Stimulated activated CD4-positive, alpha-beta T cell treated with anti-CD3 and anti-CD28 coated beads, Interleukin-4, amount 100 ng/mL, for 48 hours (primary cell): Measurements from ENCODE around the gene EXOC4.

Experiments used
- DNase-seq, 2 donors: peaks; one replicate each; pipeline ENCODE4 v3.0.0-alpha.2; 2020; ENCODE audit warnings: low read depth in 2 of 2

Gene EXOC4

GRCh38 chr7:134031835-134032617 lies 779.1 kb downstream of the EXOC4 start:
- DNase-seq, result no peak

GRCh38 chr7:134034652-134035051 lies 781.8 kb downstream of the EXOC4 start:
- DNase-seq, result no peak

- DNase-seq, result no peak
Measured at GRCh38 chr7:134037991-134038390, 785.1 kb downstream of the EXOC4 start.

DNA sequence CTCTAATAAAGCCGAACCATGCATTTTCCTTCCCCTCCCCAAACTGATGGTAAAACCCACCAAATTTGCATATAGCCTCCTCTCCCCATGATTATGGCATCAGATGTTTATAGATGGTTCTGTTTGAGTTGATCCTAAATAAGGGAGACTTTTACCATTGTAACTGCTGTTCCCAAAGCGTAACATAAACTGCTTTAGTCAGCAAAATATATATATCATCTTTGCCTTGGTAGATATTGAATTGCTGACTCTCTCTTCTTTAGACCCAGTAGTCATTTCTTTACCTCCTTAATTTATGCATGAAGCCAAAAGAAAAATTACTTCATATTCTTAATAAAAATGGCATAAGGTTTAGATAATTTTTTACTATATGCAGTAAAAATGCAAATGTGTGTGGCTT lies 788.1 kb downstream of the EXOC4 start:
- DNase-seq, result no peak

GRCh38 chr7:134041477-134041876 lies 788.6 kb downstream of the EXOC4 start:
- no peak for DNase-seq

- DNase-seq, result no peak
Measured at GRCh38 chr7:134042307-134042706, 789.4 kb downstream of the EXOC4 start.

- no peak for DNase-seq
Measured at GRCh38 chr7:134044682-134045081, 791.8 kb downstream of the EXOC4 start.

GRCh38 chr7:134045716-134046115 lies 792.8 kb downstream of the EXOC4 start:
- DNase-seq, result no peak

- DNase-seq, result no peak
Measured at GRCh38 chr7:134046594-134047128, 793.8 kb downstream of the EXOC4 start.

DNA sequence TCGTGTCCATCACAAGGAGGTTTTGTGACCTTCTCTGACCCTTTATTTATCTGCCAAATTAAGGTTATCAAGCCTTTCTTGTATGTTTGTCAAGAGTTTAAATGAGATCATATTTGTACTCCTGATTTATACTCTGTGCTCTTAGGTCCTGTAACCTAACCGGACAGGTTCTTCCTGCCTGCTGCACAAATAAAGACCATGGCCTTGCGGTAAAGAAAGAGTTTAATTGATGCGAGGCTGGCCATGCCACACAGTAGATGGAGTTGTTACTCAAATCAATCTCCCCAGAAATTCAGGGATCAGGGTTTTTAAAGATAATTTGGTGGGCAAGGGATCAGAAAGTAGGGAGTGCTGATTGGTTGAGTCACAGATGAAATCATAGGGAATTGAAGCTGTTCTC lies 794.8 kb downstream of the EXOC4 start:
- no peak for DNase-seq

- DNase-seq, result no peak
Measured at GRCh38 chr7:134048166-134048565, 795.3 kb downstream of the EXOC4 start.

- DNase-seq, result no peak
Measured at GRCh38 chr7:134051020-134051419, 798.1 kb downstream of the EXOC4 start.

- DNase-seq, result no peak
Measured at GRCh38 chr7:134056816-134057215, 803.9 kb downstream of the EXOC4 start.

DNA sequence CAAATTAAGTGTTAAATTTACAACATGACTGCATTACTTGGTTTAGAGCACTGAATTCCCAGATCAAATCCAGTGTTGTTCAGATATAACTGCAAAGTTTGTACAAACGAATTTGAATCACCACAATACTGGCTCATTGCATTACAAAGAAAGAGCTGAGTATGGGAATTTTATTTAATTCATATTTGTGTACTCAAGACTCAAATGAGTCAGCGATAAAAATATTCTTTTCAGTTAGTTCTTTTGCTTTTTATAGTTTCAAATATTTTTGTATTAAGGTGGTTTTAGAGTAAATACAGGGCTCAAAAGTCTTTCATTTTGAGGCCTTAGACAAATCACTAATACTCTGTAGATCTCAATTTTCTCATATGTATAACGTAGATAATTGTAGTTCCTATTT lies 805.6 kb downstream of the EXOC4 start:
- DNase-seq, result no peak

DNA sequence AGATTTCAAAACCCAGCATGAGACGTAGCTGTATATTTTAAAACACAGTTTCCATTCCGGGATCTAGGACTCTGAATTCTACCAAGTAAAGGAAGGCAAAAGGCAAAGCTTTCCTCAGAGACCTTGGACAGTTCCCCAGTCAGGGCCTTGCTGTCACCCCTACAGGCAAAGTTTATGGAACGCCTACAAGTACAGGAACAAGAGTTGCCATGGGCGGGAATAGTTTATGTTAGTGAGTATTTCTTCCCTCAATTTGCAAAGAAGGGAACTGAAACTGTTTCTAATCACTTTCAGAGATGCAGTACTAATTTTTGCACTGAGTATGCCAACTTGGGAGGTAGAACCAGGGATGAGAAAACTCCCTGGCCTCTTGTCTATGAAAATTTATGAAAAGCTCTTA lies 806.1 kb downstream of the EXOC4 start:
- no peak for DNase-seq

DNA sequence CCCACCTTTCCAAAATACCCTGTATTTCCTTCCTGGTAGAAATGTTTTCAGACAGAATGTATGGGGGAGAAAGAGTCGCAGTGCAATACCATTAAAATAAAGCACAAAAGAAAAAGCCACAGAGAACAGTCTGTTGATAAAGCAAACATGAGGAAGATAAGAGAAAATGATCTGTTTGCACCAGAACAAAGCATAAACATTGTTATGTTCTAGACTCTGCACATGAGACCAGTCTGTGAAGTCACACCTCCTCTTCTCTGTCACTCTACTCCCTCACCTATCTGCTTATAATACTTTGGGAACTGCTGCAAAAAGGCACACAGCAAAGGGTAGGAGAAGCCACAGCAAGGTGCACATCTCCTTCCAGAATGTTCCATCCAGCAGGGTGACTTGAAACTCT lies 807.0 kb downstream of the EXOC4 start:
- DNase-seq, result no peak

GRCh38 chr7:134060874-134061273 lies 808.0 kb downstream of the EXOC4 start:
- DNase-seq, result no peak

- DNase-seq, result no peak
Measured at GRCh38 chr7:134062460-134062859, 809.6 kb downstream of the EXOC4 start.

DNA sequence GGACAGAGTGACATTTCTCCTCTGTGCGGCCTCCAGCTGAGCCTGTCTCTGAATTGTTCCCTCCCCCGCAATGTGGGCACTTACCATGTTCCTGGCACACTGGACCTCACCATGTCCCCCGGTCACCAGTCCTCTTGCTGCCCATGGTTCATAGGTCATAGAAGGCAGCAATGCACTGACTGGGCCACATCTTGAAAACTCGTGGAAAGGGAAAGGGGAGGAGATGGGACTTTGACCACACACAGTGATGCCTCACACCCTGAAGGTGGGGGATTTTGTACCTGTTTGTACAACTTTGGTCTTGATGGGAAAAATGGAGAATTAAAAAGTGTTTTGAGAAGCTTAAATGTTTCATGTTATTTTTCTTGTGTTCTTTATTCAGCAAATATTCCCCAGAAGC lies 812.5 kb downstream of the EXOC4 start:
- no peak for DNase-seq

DNA sequence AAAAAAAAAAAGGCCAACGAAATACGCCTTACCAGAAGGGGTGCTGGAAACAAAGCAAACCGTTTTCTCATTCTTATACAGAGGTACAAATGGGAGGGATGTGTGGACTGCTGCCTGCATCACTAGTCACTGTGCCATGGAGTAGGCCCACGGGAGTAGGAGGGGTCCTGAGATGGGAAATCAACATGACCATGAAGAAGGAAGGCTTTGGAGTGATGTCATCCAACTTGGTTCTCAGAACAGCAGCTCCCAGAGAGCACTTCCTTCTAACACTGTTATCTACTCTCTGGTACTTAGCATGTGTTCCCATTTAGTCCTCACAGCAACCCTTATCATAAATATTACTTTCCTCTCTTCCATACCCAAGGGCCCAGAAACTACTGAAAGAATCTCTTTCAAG lies 814.3 kb downstream of the EXOC4 start:
- DNase-seq, result no peak

- DNase-seq, result no peak
Measured at GRCh38 chr7:134068670-134069069, 815.8 kb downstream of the EXOC4 start.

GRCh38 chr7:134069187-134069586 lies 816.3 kb downstream of the EXOC4 start:
- DNase-seq, result no peak

DNA sequence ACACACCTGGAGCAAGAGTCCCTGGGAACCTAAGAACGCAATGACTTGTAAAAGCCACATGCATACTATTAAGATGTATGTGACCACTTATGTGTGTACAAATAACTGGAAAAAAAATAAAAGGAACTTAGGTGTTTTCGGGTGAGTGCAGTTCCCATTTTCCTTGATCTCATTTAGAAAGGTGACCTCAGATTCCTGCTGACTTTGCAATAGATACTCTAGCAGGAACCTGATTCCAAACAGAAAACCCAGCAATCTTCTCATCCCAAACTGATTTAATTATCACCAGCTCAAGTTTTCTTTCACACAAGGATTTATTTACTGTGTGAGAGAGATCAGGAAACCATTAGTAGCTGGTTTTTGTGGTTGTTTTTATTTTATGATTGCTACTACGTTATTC lies 817.8 kb downstream of the EXOC4 start:
- DNase-seq, result no peak
